Middle frontal gyrus (tissue), 1 donor: ENCODE results near the gene ISCA2.

Experiments
- DNase-seq: peaks from one replicate; pipeline ENCODE4 v3.0.0-alpha.2; 2015; ENCODE audit warnings: low spot score; ENCODE audit errors: extremely low spot score

Gene ISCA2

DNA sequence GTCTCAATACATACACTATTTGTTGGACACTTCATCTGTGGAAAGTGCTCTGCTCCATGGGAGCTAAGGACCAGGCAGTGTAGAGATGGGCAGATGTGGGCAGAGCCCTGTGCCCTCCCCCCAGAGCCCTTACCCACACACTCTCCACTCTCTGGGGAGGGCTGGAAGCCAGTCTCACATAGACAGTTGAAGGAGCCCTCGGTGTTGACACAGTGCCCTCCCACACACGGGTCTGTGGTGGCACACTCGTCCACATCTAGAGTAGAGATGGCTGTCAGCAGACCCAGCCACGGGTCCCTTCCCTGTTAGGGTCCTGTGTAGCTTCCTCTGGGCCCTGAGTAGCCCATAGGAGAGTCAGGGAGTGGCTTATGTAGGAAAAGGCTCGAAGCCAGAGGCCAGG lies 14.3 kb downstream of the ISCA2 start:
- DNase-seq, result no peak

DNA sequence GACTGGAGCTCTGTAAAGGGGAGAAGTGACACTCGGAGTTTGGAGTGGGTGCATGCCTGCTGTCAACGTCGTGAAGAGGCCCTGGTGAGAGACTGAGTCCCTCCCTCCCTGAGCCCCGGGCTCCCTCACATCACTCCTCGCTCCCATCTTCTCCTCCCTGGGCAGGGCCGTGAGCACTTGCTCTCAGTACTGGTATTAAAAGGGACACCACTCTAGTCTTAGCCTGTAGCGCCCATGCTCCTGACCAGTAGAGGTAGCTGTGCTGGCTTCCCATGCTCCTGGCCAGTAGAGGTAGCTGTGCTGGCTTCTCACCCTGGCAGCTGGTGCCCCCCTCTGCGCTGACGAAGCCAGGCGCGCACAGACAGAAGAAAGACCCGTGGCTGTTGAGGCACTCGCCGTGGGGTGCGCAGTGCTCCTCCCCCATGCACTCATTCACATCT lies 14.7 kb downstream of the ISCA2 start:
- DNase-seq, result no peak

DNA sequence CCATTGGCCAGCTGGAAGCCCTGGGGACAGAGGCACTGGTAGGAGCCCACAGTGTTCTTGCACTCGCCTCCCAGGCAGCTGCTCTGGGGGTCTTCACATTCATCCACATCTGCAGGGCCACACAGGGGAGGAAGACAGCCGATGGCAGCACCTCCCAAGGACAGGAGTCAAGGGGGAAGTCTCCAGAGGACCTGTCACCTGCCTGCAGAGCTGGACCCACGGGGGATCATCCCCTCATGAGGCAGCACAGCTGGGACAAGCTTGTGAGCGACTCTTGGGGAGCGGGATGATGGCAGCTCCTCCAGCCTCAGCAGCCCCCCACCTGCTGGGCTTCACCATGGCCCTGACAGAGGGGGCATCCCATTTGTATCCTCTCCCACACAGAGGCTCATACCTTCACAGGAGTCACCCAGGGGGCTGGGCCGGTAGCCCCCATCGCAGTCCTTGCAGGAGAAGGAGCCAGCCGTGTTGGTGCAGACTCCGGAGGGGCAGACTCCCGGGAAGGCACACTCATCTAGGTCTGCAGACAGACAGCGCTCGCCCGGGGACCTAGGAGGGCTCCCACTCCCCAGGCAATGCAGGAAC lies 15.4 kb downstream of the ISCA2 start:
- DNase-seq, result no peak

DNA sequence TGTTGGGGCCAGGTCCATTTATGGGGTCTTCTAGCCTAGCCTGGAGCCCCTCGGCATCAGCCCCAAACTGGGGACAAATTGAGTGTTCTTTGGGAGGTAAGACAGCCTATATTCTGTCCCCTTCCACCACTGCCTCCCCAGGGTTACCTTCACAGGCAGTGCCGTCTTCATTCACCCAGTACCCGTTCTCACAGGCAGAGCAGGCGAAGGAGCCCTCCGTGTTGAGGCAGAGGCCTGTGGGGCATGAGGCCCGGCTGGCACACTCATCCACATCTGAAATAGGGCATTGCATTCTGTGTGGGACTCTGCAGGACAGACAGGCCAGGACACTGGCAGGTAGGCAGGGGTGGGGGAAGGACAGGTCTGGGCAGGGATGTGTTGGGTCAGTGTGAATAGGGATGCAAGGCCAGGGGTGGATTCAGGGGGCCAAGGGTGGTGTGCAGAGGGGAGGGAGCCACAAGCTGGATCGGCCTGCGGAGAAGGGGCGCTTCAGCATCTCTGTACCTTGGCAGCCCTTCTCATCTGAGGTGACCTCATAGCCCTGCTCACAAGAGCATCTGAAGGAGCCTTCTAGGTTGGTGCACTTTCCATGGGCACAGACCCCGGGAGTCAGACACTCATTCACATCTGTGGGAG lies 16.1 kb downstream of the ISCA2 start:
- no peak for DNase-seq

DNA sequence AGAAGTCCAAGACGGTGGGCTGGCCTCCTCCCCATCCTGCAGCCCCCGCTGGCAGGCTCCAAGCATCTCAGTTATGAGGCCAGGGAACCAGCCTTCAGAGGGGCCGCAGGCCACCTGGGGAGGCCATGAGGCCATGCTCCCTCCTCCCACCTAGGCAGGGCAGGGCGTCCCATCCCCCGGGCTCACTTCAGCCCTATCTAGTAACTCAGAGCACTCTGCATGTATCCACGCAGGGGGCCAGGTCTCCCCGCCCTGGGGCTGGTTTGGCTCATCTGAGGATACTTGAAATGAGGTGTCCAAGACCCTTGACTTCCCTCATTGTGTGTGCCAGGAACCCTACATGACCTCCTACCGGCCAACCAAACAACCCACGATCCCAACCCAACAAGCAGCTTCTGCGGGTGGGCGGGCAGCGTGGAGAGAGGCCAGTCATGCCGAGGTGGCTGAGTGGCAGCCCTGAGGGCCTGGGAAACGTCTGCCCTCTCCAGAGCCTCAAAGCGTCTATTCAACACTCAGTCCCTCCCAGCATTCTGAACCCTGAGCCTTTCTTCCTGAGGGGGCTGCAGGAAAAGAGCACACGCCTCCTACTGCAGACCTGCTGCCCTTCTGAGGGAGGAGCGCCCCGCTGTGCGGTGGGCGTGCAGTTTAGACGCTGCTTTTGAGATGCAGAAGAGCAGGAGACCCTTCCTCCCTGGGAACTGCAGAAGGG lies 16.8 kb downstream of the ISCA2 start:
- DNase-seq, result no peak

DNA sequence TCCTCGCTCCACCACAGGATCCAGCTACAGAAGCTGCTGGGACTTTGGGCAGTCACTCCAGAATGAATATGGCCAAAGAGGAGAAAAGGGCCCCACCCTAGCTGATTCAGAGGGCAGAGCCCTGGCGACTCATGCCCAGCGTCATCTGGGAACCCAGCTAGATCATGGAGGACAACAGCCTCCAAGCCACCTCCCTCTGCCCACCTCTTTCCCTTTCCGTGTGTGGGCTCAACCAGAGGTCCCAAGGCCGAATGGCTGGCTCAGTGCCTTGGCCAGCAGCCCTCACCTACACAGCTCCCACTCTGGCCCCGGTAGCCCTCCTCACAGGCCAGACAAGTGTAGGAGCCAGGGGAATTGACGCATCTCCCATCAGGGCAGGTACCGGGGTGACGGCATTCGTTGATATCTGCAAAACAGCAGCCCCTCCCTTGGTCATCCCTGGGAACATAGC lies 17.4 kb downstream of the ISCA2 start:
- no peak for DNase-seq

DNA sequence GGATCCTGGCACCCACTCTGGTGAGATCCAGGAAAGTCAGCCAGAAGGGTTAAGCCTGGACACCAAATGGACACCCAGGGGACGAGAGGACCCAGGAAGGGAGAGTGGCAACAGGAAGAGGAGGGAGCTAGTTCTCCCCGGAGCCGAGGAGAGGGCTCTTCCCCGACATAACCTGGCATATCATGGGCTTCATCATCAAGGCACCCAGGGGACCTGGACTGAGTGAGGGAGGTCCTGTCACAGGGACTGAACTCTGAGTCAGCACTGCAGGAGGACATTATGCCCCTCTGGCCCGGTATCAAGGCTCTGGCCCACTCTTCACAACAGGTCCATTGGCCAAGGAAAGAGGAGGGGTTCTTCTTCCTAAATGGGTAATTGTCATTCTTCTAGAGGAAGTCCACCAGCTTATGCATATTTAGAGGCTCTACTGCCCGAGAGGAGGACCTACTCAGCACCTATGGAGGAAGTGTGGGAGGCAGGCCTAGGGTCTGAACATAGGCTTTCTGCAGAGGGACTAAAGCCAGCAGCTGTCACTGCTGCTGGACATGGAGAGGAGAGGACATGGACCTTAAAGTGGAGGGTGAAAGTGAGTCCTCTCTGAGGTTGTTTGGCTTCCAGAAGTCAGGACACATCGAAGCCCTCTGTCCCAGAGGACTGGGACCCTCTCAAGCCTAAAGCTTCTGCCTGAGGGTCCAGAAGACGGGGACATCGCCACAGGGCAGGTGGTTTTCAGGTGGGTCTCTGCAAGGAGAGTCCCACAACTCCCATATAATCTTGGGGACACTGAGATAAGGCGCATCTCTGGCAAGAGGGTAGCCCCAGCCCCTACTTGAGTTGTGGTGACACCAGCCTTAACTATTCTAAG lies 18.6 kb downstream of the ISCA2 start:
- no peak for DNase-seq

DNA sequence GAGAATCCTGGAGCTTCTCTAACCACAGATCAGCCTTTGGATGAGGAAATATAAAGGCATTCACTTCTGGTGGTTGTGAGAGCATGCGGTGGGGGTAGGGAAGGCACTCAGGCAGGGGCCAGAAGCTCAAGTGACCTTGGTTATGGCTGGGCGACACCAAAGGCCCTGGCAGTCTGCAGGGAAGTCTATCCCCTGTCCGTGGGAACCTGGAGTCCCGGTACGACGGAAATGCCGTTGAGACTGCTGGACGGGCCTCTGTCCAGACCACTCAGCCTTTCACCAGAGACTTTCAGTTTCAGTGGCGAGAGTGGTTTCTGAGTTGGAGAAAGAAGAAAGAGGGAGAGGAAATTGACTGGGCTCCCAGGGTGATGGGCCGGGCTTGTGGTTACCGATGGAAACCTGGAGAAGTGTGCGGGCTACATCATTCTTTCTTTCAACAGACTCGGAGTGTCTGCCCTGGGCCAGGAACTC lies 20.9 kb downstream of the ISCA2 start:
- DNase-seq, result no peak

DNA sequence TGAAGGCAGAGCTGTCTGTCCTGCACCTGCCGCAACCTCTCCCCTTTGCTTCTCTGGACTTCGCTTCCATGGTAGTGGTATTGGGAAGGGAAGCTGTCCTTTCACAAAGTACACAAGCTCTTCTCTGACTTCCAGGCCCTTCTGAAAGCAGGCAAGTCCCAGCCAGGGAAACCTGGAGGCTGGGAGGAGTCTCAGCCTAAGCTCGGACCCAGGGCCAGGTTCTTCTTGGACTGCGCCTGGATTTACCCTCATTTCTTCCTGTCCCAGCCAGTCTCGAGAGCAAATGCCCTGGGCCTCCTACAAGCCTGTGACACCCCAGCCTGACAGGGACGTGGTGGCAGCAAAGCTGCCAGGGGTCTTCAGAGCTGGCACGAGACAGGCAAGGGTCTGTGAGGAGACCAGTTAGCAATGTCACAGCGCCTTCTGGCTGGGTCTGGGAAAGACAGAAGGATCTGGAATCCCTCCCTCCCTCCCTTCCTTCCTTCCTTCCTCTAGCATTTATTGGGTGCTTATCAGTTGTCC lies 22.4 kb downstream of the ISCA2 start:
- DNase-seq, result no peak

DNA sequence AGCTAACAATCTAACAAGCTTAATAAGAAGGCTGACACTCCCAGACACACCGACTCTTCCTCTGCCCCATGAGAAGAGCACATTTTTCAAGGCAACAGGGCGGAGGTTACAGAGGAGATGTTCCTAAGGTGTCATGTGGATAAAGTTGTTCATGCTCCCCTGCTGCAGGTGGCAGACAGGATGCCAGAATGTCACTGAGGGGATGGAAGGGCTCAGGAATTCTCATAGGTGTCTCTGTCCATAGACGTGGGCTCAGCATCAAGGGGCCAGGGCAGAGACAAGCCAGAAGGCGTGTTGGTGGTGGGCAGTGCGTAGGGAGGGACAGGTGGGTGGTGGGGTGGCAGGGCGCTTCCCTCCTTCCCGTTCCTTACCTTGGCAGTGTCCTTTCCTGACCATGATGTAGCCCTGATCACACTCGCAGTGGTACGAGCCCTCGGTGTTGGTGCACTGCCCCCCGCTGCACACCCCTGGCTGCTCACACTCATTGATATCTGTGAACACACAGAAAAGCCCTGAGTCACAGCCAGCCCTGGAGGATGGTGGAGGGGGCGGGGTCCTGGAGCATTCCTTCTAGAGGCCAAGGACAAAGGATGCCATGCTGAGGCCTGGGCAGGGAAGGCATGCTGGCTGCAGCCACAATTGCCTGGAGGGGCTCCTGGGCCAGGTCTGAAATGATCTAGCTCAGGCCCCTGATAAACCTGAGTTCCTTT lies 23.0 kb downstream of the ISCA2 start:
- DNase-seq, result no peak

DNA sequence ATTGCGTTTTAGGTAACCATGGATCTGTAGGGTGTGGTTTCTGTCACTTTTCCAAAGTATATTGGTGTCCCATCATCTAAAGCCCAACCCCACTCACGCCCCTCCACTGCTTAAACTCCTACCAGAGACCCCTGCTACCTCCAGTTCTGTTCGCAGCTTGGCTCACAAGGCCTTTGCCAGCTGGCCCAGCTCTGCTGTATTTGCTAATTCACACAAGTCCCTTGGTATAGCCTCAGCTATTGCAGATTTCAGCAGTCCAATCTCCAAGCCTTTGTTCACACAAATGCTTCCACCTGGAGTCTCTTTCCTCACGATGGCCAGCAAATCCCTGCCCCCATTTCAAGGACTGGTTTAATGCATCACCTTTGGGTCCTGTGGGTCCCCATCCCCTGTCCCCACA lies 24.2 kb downstream of the ISCA2 start:
- no peak for DNase-seq

DNA sequence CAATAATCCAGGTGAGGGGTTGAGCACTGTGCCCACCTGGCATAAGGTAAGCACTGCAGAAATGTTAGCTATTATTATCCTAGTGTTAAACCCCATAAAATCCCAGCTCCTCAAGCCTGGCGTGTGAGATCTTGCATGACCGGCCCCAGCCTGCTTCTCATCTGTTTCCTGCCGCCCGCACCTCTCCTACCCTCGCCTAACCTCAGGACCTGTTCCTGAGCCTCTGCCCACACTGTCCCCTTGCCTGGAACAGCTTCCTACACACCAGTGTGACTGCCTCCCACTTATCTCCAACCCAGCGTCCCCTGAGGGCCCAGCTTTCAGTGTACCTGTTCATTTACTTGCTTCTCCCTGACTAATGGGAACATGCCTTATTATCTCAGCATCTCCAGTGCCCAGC lies 24.7 kb downstream of the ISCA2 start:
- no peak for DNase-seq

DNA sequence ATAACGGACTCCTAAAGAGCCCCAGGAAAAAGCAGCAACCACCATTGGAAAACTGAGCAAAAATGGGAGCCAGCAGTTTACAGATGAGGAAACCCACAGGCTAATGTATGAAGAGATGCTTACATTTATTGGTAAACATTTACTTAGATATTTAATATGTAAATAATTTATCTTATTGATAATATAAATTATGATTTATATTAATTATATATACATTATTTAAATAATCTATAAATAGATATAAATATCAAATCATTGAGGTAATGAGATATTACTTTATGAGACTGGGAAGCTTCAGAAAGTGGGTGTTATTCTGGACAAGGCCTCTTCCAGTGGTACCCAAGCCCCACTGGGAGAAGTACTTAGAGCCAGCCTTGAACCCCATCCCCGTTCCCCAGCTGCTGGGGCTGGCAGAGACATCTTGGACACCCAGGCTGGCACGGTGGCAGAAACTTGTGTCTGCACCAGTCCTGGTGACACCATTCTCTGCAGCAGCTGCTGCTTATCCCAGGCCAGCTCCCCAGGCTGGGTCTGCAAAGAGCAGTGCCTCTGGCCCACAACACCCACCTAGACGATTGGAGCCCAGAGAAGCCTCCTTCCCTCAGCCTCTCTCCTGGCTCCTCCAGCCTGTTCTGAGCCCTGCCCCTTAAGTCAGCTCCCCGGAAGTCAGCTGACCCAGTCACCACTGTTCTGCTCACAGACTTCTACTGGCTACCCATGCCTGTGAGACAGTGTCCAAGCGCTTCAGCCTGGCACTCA lies 25.9 kb downstream of the ISCA2 start:
- no peak for DNase-seq

DNA sequence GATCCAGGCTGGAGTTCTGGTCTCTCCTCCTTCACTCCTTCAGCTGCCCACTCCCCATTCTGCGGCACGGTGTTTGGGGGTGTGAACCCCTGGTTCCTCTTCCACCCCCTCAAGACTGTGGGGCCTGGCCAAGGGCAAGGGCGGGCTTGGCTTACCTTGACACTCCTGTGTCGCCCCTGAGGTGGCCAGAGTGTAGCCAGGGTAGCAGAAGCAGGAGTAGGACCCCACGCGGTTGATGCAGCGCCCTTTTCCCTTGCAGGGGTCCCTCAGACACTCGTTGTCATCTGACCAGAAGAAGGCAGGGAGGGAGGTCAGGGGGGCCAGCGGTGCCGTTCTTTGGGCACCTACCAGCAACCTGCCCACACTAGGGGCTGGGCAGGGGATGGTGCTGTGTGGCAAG lies 28.2 kb downstream of the ISCA2 start:
- DNase-seq, result no peak

DNA sequence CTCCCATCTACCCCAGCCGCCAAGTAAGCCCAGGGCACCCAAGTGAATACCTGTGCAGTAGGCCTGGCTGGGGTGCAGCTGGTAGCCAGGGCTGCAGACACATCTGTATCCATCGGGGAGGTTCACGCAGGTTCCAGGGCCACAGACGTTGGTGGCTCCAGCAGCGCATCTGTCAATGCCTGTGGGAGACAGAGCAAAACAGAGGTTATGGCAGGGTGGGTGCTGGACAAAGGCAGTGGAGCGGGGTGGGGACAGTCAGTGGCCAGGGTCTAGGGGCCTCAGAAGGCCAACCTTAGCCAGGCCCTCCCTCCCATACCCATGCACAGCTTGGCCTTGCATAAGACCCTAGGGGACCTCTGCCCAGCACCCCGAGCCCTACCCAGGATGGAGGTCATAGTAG lies 29.2 kb downstream of the ISCA2 start:
- no peak for DNase-seq

DNA sequence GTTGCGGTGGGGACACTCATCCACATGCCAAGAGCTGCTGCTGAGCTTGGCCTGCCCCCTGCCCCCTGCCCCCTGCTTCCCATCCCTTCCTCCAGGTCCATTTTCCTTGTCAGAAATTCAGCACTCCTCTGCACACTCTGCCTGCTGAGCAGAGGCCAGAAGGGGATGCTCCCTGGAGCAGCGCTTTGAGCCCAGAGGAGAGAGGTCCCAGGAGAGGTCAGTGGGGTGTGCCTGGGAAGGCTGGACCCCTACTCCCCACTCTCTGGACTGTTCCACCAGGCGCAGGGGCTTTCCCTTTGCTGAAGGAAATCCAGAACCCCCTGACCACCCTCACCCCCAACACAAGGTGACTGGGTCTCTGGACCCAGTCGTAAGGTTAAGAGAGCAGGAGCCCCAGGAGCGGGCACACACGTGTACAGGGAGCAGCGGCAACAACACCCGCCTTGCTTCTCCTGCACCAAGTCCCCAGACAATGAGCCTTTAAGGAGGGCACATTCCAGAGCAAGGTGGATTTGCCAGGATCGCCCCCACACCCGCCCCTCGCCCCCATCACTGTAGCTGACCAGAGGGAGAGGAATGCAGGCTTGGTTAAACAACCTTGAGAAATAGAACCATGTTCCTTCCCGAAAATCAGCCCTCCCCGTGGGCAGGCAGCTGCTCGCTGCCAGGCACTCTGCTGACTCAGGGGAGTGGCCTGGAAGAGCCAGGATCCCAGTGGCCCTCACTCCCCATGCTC lies 30.7 kb downstream of the ISCA2 start:
- no peak for DNase-seq

DNA sequence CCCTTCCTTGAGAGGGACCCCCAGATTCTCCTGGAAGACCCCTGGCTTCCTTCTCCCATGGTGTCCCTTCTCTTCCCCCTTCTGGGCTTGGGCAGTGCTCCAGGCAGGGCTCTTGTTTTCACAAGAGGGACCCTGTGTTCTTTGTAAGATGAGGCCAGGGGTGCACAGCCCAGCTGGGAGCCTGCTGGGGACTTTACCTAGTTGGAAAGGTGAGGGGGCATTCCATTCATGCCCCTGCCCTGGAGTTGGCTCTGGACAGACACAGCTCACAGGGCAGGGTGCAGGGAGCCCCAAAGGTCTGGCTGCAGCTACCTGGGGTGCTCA lies 31.2 kb downstream of the ISCA2 start:
- DNase-seq, result no peak

DNA sequence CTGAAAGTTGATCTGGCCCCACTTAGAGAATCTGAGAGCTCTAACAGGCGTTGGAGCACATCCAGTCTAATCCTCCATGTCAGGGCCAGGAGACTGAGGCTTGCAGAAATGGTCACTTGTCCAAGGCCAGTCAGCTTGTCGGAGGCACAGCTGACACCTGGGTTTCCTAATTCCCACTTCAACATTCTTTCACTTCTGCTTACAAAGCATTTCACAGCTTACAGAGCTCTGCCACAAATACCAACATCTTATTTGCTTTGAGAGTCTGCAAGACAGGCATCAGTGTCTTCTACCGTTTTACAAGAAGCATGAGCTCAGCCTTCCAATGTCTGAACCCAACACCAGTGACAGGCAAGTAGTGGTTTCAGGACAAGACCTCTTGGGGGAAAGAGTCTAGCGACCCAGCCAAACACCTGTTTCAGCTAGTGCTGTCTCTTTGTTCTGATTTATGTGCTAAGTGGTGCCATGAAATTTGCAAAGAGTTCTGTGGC lies 31.8 kb downstream of the ISCA2 start:
- no peak for DNase-seq

DNA sequence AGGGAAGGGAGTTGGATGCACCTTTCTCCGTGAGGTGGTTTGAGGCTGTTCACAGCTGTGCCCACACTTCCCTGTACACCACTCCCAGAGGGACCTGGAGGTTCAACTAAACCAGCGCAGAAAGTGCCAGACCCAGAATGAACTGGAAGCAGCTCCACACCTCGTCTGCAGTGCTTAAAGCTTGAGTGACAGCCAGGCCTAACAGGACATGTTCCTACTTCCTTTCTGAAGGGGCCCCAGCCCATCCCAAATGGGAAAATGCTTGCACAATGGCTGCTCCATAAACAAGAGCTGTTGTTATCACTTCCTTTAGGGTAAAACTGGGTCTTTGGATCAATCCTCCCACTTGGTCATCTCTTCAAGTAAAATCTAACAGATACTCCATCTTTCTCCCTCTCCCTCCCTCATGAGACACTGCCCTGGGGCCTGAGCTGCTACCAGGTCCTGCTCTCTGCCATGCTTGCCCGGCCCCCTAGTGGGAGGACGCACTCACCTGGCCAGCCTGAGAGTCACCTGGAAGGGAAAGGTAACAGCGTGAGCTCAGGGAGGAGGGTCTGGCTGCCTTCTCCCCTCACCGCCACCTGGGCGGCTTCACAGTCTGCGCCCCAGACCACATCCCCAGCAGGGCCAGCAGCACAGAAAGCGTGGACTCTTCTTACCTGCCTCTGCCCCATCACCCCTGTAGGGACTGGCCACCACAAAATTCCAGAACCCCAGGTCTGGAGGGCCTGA lies 33.5 kb downstream of the ISCA2 start:
- no peak for DNase-seq
